ENCODE results near the gene C8A. TPM values are rescaled to one million over a fixed set of nuclear protein-coding genes. Genes with fewer than 3 reads are reported as not detected.

The C8A gene
- total and polyA plus RNA-seq, 2 of the 8 experiments (the other 6 are each of a cell fraction or from before 2014, with no cell fraction given): not detected

DNA sequence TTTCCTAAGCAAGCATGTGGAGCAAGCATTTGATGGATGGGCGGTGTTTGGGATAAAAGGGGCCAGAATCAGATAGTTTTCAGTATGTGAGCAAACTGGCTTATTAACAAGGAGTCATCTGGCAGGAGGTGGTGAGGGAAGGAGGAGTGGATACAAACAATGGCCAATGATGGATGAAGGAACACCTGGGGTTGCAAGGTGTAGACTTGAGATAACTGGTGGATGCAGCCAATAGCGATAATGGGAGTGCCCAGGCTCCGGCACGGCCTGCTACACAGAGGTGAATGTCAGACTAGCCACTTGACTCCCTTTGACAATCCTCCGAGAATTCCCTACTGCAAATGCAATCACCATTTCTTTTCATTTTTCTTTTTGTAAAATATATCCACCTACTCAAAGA is 69.5 kb downstream of the C8A start (continued):
- no peak for TF ChIP-seq GTF2F1 (IDR thresholded peaks at IDR 0.05; ENCODE audit: borderline replicate concordance, low read depth, low read length)
- TF ChIP-seq BCL11A (IDR thresholded peaks at IDR 0.05; ENCODE audit: low read depth in 2 of 2, low read length in 2 of 2): no peak
- TF ChIP-seq RBBP5 (IDR thresholded peaks at IDR 0.05; ENCODE audit: borderline replicate concordance, low read depth, low read length): no peak
- no peak for TF ChIP-seq SRF (IDR thresholded peaks at IDR 0.05; ENCODE audit: low read depth, low read length)
- no peak for TF ChIP-seq POLR2A (IDR thresholded peaks at IDR 0.05; ENCODE audit: control extremely low read depth in 1 of 2, low read depth in 2 of 2, low read length in 2 of 2)
- TF ChIP-seq RAD21 (IDR thresholded peaks at IDR 0.05 in 1 of 2, conservative IDR thresholded peaks at IDR 0.05 in 1 of 2; ENCODE audit: low read depth in 2 of 2, low read length in 2 of 2): no peak
- TF ChIP-seq SIRT6 (IDR thresholded peaks at IDR 0.05; ENCODE audit: low read length): no peak
- TF ChIP-seq SAP30 (IDR thresholded peaks at IDR 0.05; ENCODE audit: insufficient read depth, insufficient replicate concordance, low read length): no peak

All from H1 (cell line).